ENCODE data around the gene VAMP2.
A peak's percentile ranks its signal among the peaks of the same experiment; 100 is the strongest.

- TF ChIP-seq CTCF (IDR thresholded peaks at IDR 0.05) (no peak), POLR2A (IDR thresholded peaks at IDR 0.05) (peak; percentile 24)
Observed at GRCh38 chr17:8192070-8192815, 29.5 kb upstream of the VAMP2 start.
